ENCODE measurements around the gene EXOSC10.
"Not testable (repeated sequence)": the region's sequence is repeated elsewhere in the genome, so short reads cannot be mapped to it uniquely, and the experiment has no call there.

Gene EXOSC10

GRCh38 chr1:11041048-11041447 lies 58.6 kb downstream of the EXOSC10 start:
- DNase-seq: no peak

- DNase-seq: not testable (repeated sequence)
Measured at GRCh38 chr1:11040105-11040429, 59.6 kb downstream of the EXOSC10 start.

GRCh38 chr1:11039351-11040104 lies 60.1 kb downstream of the EXOSC10 start:
- no peak for DNase-seq

GRCh38 chr1:11037740-11038182 lies 61.9 kb downstream of the EXOSC10 start:
- peak; percentile 85 for DNase-seq

- DNase-seq: not testable (repeated sequence)
Measured at GRCh38 chr1:11037019-11037739, 62.5 kb downstream of the EXOSC10 start.

- no peak for DNase-seq
Measured at GRCh38 chr1:11031624-11032262, 67.9 kb downstream of the EXOSC10 start.

- no peak for DNase-seq
Measured at GRCh38 chr1:11030865-11031264, 68.8 kb downstream of the EXOSC10 start.

GRCh38 chr1:11028018-11028417 lies 71.7 kb downstream of the EXOSC10 start:
- DNase-seq: no peak

GRCh38 chr1:11027316-11027715 lies 72.4 kb downstream of the EXOSC10 start:
- DNase-seq: no peak

GRCh38 chr1:11026903-11027302 lies 72.8 kb downstream of the EXOSC10 start:
- no peak for DNase-seq

GRCh38 chr1:11026052-11026451 lies 73.6 kb downstream of the EXOSC10 start:
- DNase-seq: no peak

- no peak for DNase-seq
Measured at GRCh38 chr1:11025618-11026017, 74.1 kb downstream of the EXOSC10 start.

- DNase-seq: no peak
Measured at GRCh38 chr1:11024874-11025203, 74.8 kb downstream of the EXOSC10 start.

GRCh38 chr1:11024154-11024873 lies 75.4 kb downstream of the EXOSC10 start:
- no peak for DNase-seq

- no peak for DNase-seq
Measured at GRCh38 chr1:11023201-11023600, 76.5 kb downstream of the EXOSC10 start.

GRCh38 chr1:11019971-11020370 lies 79.7 kb downstream of the EXOSC10 start:
- no peak for DNase-seq

GRCh38 chr1:11019358-11019757 lies 80.3 kb downstream of the EXOSC10 start:
- DNase-seq: not testable (repeated sequence)
